C4-2B (cell line): ENCODE data around the gene REEP6.
A peak's percentile ranks its signal among the peaks of the same experiment; 100 is the strongest.

Experiments used
- H3K27ac ChIP-seq: fragments of 450-650 bp; 2 replicates; pipeline ENCODE4 v1.5.1; 2017
- ZFX ChIP-seq: fragments of 450-650 bp; IDR thresholded peaks from 2 replicates; pipeline ENCODE4 v1.6.1; 2017
- TF ChIP-seq, protein P1 (sequence below): fragments of 450-650 bp; conservative IDR thresholded peaks from 2 replicates; pipeline ENCODE4 v1.5.1; 2017; ENCODE audit warnings: mild to moderate bottlenecking

The REEP6 gene

GRCh38 chr19:1503925-1504773 is 13.2 kb downstream of the REEP6 start:
- TF ChIP-seq, protein P1, sequence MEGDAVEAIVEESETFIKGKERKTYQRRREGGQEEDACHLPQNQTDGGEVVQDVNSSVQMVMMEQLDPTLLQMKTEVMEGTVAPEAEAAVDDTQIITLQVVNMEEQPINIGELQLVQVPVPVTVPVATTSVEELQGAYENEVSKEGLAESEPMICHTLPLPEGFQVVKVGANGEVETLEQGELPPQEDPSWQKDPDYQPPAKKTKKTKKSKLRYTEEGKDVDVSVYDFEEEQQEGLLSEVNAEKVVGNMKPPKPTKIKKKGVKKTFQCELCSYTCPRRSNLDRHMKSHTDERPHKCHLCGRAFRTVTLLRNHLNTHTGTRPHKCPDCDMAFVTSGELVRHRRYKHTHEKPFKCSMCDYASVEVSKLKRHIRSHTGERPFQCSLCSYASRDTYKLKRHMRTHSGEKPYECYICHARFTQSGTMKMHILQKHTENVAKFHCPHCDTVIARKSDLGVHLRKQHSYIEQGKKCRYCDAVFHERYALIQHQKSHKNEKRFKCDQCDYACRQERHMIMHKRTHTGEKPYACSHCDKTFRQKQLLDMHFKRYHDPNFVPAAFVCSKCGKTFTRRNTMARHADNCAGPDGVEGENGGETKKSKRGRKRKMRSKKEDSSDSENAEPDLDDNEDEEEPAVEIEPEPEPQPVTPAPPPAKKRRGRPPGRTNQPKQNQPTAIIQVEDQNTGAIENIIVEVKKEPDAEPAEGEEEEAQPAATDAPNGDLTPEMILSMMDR: no peak
- no peak for TF ChIP-seq ZFX
- no peak overlapping the region for H3K27ac ChIP-seq

GRCh38 chr19:1505012-1505411 is 14.0 kb downstream of the REEP6 start:
- TF ChIP-seq, protein P1: no peak
- no peak for TF ChIP-seq ZFX
- H3K27ac ChIP-seq: no peak overlapping the region

- no peak overlapping the region for H3K27ac ChIP-seq
- TF ChIP-seq, protein P1: no peak
- no peak for TF ChIP-seq ZFX
Observed at GRCh38 chr19:1505991-1506881, 15.3 kb downstream of the REEP6 start.

GRCh38 chr19:1507192-1507660 is 16.2 kb downstream of the REEP6 start:
- no peak for TF ChIP-seq ZFX
- TF ChIP-seq, protein P1: no peak
- H3K27ac ChIP-seq: peak overlapping the region; percentile 67

DNA sequence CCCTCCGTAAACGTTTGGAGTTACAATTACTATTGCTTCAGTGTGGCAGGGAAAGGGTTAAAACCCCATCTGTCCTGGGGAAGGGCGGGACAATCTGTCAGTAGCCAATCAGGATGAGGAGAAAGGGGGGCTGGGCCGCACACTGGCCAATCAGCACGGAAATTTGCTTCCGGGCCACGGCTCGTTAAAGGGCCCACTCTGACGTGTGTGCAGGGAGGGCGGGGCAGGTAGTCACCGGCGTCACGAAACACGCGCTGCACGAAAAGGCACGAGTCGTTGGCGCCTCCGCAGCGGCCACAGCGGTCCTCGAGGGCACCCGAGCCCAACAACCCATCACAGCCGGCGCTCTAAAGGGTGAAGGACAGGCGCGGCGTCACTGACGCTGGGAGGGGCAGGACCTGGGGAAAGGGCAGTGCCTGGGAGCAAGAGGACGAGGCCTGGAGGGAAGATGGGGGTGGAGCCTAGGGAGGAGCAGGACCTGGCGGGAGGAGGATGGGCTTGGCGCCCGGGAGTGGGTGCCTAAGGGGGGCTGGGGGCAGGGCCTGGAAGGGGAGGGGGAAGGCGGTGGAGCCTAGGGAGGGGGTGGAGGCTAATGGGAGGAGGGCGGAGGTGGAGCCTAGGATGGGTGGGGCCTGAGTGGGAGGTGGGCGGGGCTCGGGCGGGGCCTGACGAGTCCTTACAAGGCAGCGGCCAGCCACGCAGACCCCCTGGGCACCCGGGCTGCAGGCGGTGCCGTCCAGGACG is 17.0 kb downstream of the REEP6 start:
- peak overlapping the region; percentile 67 for H3K27ac ChIP-seq
- TF ChIP-seq, protein P1: no peak
- TF ChIP-seq ZFX: no peak

DNA sequence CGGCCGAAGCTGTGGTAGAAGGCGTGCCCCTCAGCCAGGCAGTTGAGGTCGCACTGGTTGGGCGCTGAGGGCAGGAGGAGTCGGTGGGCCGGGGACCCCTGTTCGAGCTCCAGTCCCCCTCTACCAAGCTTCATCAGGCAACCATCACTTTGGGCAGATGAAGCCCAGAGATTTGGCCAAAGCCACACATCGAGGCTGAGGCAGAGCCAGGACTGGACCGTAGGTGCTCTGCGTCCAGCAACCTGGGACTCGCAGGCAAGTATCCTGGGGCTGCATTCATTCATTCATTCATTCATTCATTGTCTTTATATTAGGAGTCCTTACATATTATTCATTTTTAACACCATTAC is 17.5 kb downstream of the REEP6 start:
- H3K27ac ChIP-seq: peak overlapping the region; percentile 67
- TF ChIP-seq, protein P1: no peak
- no peak for TF ChIP-seq ZFX
